H1 (cell line): ENCODE results near the gene FZD8. TPM values are rescaled to one million over a fixed set of nuclear protein-coding genes. Genes with fewer than 3 reads are reported as not detected.

ENCODE experiments used
- CTCF ChIA-PET: fragments of 300-600 bp; sonication (Branson Sonifier 250); formaldehyde crosslinking; loops from one replicate; lab custom pipeline; 2021; ENCODE audit not compliant: partially characterized antibody; lab: Charles Lee
- POLR2A ChIA-PET: fragments of 300-600 bp; sonication (Branson Sonifier 250); formaldehyde crosslinking; loops from one replicate; lab custom pipeline; 2021; ENCODE audit warnings: inconsistent platforms; ENCODE audit not compliant: partially characterized antibody; lab: Charles Lee
- DNase-seq, 2 experiments: peaks; one replicate each; pipeline versions ENCODE4 v3.0.0 to v3.0.0-alpha.2; 2010 to 2022; ENCODE audit warnings: low spot score in 2 of 2, low read depth in 1 of 2, mixed read lengths in 1 of 2
- FAIRE-seq: peaks from 2 replicates; lab custom pipeline; 2011; peaks lifted over from hg19 to GRCh38; lab: Jason Lieb, UNC
- H2AFZ ChIP-seq: 2 replicates; pipeline ENCODE4 v1.8.1; 2012; ENCODE audit warnings: low read length, inconsistent platforms
- H2AK5ac ChIP-seq: 2 replicates; pipeline ENCODE4 v1.6.1; 2013; ENCODE audit warnings: low read depth, low read length
- H2BK120ac ChIP-seq: replicated peaks from 2 replicates; pipeline ENCODE3; 2013; ENCODE audit warnings: low read depth, low read length, inconsistent platforms
- H2BK12ac ChIP-seq: 2 replicates; pipeline ENCODE4 v1.6.1; 2013; ENCODE audit warnings: low read depth, low read length
- H2BK15ac ChIP-seq: 2 replicates; pipeline ENCODE4 v1.6.1; 2013; ENCODE audit warnings: low read length
- H2BK20ac ChIP-seq: 2 replicates; pipeline ENCODE4 v1.6.1; 2013; ENCODE audit warnings: low read length
- H2BK5ac ChIP-seq: 2 replicates; pipeline ENCODE4 v1.6.1; 2013; ENCODE audit warnings: low read depth, low read length
- H3K14ac ChIP-seq: 2 replicates; pipeline ENCODE4 v1.6.1; 2013; ENCODE audit warnings: inconsistent platforms; ENCODE audit not compliant: insufficient read length
- H3K18ac ChIP-seq: 2 replicates; pipeline ENCODE4 v1.6.1; 2013; ENCODE audit warnings: low read length; ENCODE audit errors: extremely low read depth
- H3K23ac ChIP-seq: 2 replicates; pipeline ENCODE4 v1.6.1; 2013; ENCODE audit warnings: inconsistent platforms; ENCODE audit not compliant: insufficient read length
- H3K23me2 ChIP-seq: 2 replicates; pipeline ENCODE4 v1.6.1; 2013; ENCODE audit warnings: low read depth, low read length
- H3K27ac ChIP-seq: 2 replicates; pipeline ENCODE4 v1.6.1; 2011; ENCODE audit warnings: low read depth, low read length, inconsistent platforms
- H3K27me3 ChIP-seq, 4 experiments: replicated peaks in 1 of 4; 1 replicate in 1 of 4; 2 replicates in 3 of 4; pipeline versions ENCODE4 v1.6.1 to v1.8.1; 2011 to 2013; ENCODE audit warnings: low read length in 3 of 4, mild to moderate bottlenecking in 3 of 4, inconsistent platforms in 2 of 4, mixed read lengths in 2 of 4, moderate library complexity in 1 of 4; ENCODE audit not compliant: control insufficient read depth in 3 of 4, insufficient read depth in 3 of 4; ENCODE audit errors: extremely low read depth in 1 of 4
- H3K36me3 ChIP-seq, 4 experiments: 2 replicates each; pipeline versions ENCODE4 v1.6.1 to v1.8.1; 2011 to 2013; ENCODE audit warnings: mild to moderate bottlenecking in 4 of 4, low read length in 3 of 4, moderate library complexity in 2 of 4, control low read depth in 1 of 4, inconsistent platforms in 1 of 4; ENCODE audit not compliant: insufficient read depth in 4 of 4, control insufficient read depth in 2 of 4
- H3K4ac ChIP-seq: replicated peaks from 2 replicates; pipeline ENCODE3; 2013; ENCODE audit warnings: low read length, low read depth, mixed read lengths, inconsistent platforms; ENCODE audit not compliant: insufficient read length
- H3K4me1 ChIP-seq, 4 experiments: replicated peaks in 1 of 4; 1 replicate in 1 of 4; 2 replicates in 3 of 4; pipeline versions ENCODE4 v1.6.1 to v1.8.1; 2011 to 2013; ENCODE audit warnings: low read length in 3 of 4, inconsistent platforms in 2 of 4, mixed read lengths in 1 of 4; ENCODE audit not compliant: insufficient read depth in 4 of 4, control insufficient read depth in 3 of 4
- H3K4me2 ChIP-seq, 2 experiments: 2 replicates each; pipeline versions ENCODE4 v1.6.1 to v1.8.1; 2011 to 2013; ENCODE audit warnings: low read depth in 2 of 2, low read length in 2 of 2, control low read depth in 1 of 2, inconsistent platforms in 1 of 2, mild to moderate bottlenecking in 1 of 2; ENCODE audit not compliant: insufficient read depth in 1 of 2
- H3K4me3 ChIP-seq, 4 experiments: fragments of 200-600, 300-600 bp in 1 of 4; sonication (generic), shearing (Covaris generic), sonication (Bioruptor Twin) in 1 of 4; 2 replicates each; pipeline versions ENCODE4 v1.5.1 to v1.8.1; 2011 to 2016; ENCODE audit warnings: low read length in 4 of 4, low read depth in 3 of 4, control low read depth in 2 of 4, inconsistent platforms in 2 of 4, mild to moderate bottlenecking in 2 of 4, mixed read lengths in 1 of 4, moderate library complexity in 1 of 4; ENCODE audit not compliant: insufficient read depth in 2 of 4; ENCODE audit errors: extremely low read depth in 1 of 4
- H3K56ac ChIP-seq: replicated peaks from 2 replicates; pipeline ENCODE3; 2013; ENCODE audit warnings: low read depth, mild to moderate bottlenecking, mixed read lengths, low read length, inconsistent platforms; ENCODE audit not compliant: insufficient read length
- H3K79me1 ChIP-seq: 2 replicates; pipeline ENCODE4 v1.6.1; 2013; ENCODE audit warnings: low read depth, low read length, control low read depth
- H3K79me2 ChIP-seq, 2 experiments: 2 replicates each; pipeline versions ENCODE4 v1.6.1 to v1.8.1; 2012 to 2013; ENCODE audit warnings: low read length in 2 of 2, mild to moderate bottlenecking in 2 of 2, inconsistent platforms in 1 of 2; ENCODE audit not compliant: insufficient read depth in 2 of 2, control insufficient read depth in 1 of 2
- H3K9ac ChIP-seq, 4 experiments: replicated peaks in 1 of 4; 1 replicate in 1 of 4; 2 replicates in 3 of 4; pipeline versions ENCODE4 v1.6.1 to v1.8.1; 2011 to 2013; ENCODE audit warnings: low read depth in 3 of 4, low read length in 3 of 4, control low read depth in 2 of 4, mild to moderate bottlenecking in 2 of 4, moderate library complexity in 2 of 4, inconsistent platforms in 1 of 4; ENCODE audit errors: extremely low read depth in 1 of 4
- H3K9me3 ChIP-seq, 2 experiments: 2 replicates each; pipeline versions ENCODE4 v1.6.1 to v1.8.1; 2012 to 2013; ENCODE audit warnings: mild to moderate bottlenecking in 2 of 2, moderate library complexity in 2 of 2, control low read depth in 1 of 2, inconsistent platforms in 1 of 2, low read depth in 1 of 2, low read length in 1 of 2, mixed read lengths in 1 of 2; ENCODE audit not compliant: insufficient read depth in 2 of 2
- H4K20me1 ChIP-seq, 2 experiments: replicated peaks in 1 of 2; 2 replicates each; pipeline versions ENCODE3 to v1.8.1; 2011 to 2013; ENCODE audit warnings: inconsistent platforms in 2 of 2, low read length in 2 of 2, mild to moderate bottlenecking in 1 of 2; ENCODE audit not compliant: insufficient read depth in 2 of 2, control insufficient read depth in 1 of 2
- H4K5ac ChIP-seq: 2 replicates; pipeline ENCODE4 v1.6.1; 2013; ENCODE audit warnings: low read length, low read depth, mixed read lengths, inconsistent platforms; ENCODE audit not compliant: insufficient read length
- H4K8ac ChIP-seq: 2 replicates; pipeline ENCODE4 v1.8.0; 2013; ENCODE audit warnings: mild to moderate bottlenecking, moderate library complexity, low read length, inconsistent platforms; ENCODE audit not compliant: insufficient read depth; ENCODE audit errors: extremely low read depth
- H4K91ac ChIP-seq: replicated peaks from 2 replicates; pipeline ENCODE3; 2013; ENCODE audit warnings: low read length, mixed read lengths, inconsistent platforms; ENCODE audit not compliant: insufficient read length
- CTBP2 ChIP-seq: IDR thresholded peaks from 2 replicates; pipeline ENCODE4 v1.7.0; 2011; ENCODE audit warnings: borderline replicate concordance, mild to moderate bottlenecking, moderate library complexity, mixed read lengths, low read length; ENCODE audit not compliant: insufficient read depth, insufficient read length
- NRF1 ChIP-seq: IDR thresholded peaks from 2 replicates; pipeline ENCODE4 v1.6.1; 2011; ENCODE audit warnings: mild to moderate bottlenecking, low read depth, low read length, improper control_type of control experiment
- RFX5 ChIP-seq: IDR thresholded peaks from 2 replicates; pipeline ENCODE4 v1.6.1; 2011; ENCODE audit warnings: low read depth, low read length, improper control_type of control experiment, borderline replicate concordance
- SP2 ChIP-seq: IDR thresholded peaks from 2 replicates; pipeline ENCODE4 v1.6.1; 2012; ENCODE audit warnings: mild to moderate bottlenecking, low read length, inconsistent platforms
- SP4 ChIP-seq: IDR thresholded peaks from 2 replicates; pipeline ENCODE4 v1.6.1; 2012; ENCODE audit warnings: low read length, inconsistent platforms
- TCF12 ChIP-seq: IDR thresholded peaks from 2 replicates; pipeline ENCODE4 v1.6.1; 2011; ENCODE audit warnings: low read depth, mild to moderate bottlenecking, low read length
- YY1 ChIP-seq: IDR thresholded peaks from 2 replicates; pipeline ENCODE4 v1.6.1; 2011; ENCODE audit warnings: low read depth, mild to moderate bottlenecking, low read length
- WGBS, 2 experiments: shearing (Covaris generic) in 1 of 2; methylation state at CpG; one replicate each; pipeline versions ENCODE4 v1.1.6 to v1.1.7; 2013 to 2015; ENCODE audit warnings: low lambda C conversion rate in 2 of 2, mixed read lengths in 2 of 2, inconsistent platforms in 1 of 2, low coverage in 1 of 2, missing lambda C conversion rate in 1 of 2; ENCODE audit not compliant: insufficient replicate concordance in 2 of 2, insufficient coverage in 1 of 2, insufficient read length in 1 of 2; ENCODE audit errors: extremely low coverage in 1 of 2, missing lambda C conversion rate in 1 of 2; 5-methylcytosine and 5-hydroxymethylcytosine counted together
- polyA plus RNA-seq, 7 experiments: library from polyadenylated mRNA; depleted of rRNA in 3 of 7; stranded (reverse) in 5 of 7; unstranded in 2 of 7; fragments of >200 nt in 5 of 7; fragments of 200-250 nt in 2 of 7; gene quantifications; 1 replicate in 5 of 7; 2 replicates in 1 of 7; 4 replicates in 1 of 7; pipeline versions ENCODE4 v1.2.1 to v1.2.3, GENCODE V29; 2011 to 2013; ENCODE audit warnings: missing spikeins in 2 of 7, mixed read lengths in 2 of 7
- total RNA-seq: library from RNA; stranded (reverse); fragmentation: NEBNext Ultra II Directional; extraction: Animal tissue kit (Norgen Biotek cat#: 25700); gene quantifications from 2 replicates; pipeline ENCODE4 v1.2.1, GENCODE V29; 2021

Gene FZD8
- total and polyA plus RNA-seq, 2 of the 8 experiments (the other 6 are each of a cell fraction or from before 2014, with no cell fraction given) = 4.8 to 7.1 TPM

DNA sequence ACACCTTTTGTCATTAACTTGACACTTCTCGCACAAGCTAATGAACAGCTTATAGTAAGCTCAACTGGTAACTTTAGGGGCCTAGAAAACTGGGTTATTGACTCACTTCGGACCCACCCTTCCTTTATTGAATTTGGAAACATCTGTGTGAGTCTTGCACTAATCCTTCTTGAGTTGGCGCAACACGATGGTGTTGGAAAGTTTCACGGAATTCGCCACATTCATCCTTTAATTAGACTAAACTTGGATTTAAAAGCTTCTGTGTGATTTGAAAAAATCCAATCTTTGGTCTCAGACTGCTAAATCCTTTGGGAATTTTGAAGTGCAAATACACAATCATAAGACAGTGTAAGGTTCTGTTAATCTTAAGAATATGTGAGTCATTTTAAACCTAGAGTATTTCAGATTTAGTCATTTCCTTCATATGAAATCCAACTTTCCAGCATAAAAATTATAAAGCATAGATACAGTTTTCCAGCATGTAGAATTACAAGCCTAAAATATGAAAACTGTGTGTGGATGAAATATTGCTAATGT lies 15.1 kb downstream of the FZD8 start:
- Histone ChIP-seq H3K9me3 (no peaks in the 10 kb centered on the region), H2BK15ac (no peak overlapping the region), H2BK5ac (no peak overlapping the region), H3K23ac (no peak overlapping the region), H4K8ac (no peak overlapping the region), H2BK120ac (no peak overlapping the region), H2BK12ac (no peak overlapping the region), H3K4me2 (no peak overlapping the region), H3K56ac (no peak overlapping the region), H2AK5ac (no peak overlapping the region), H2BK20ac (no peak overlapping the region), H3K4me3 (no peak overlapping the region), H3K4ac (no peak overlapping the region), H3K18ac (no peak overlapping the region), H3K79me1 (no peaks in the 10 kb centered on the region), H3K27ac (no peak overlapping the region), H3K9ac (no peak overlapping the region), H3K27me3 (no peaks in the 10 kb centered on the region), H4K5ac (no peak overlapping the region), H2AFZ (no peak overlapping the region), H3K23me2 (no peaks in the 10 kb centered on the region; the same call in 1 of the 2 replicates), H3K4me1 (no peaks in the 10 kb centered on the region), H4K91ac (no peak overlapping the region), H3K14ac (no peak overlapping the region), H3K36me3 (no peaks in the 10 kb centered on the region), H4K20me1 (no peaks in the 10 kb centered on the region), H3K79me2 (no peaks in the 10 kb centered on the region)
- ChIA-PET POLR2A (no interaction called here), CTCF (interaction anchor here (0.6 to 2.6 kb wide), 2 partner anchors 8 to 277 kb away, joined by 3 to 9 read pairs; no protein-coding TSS in a partner anchor)
- no peak for TF ChIP-seq TCF12
- TF ChIP-seq SP4 = no peak
- no peak for TF ChIP-seq RFX5
- no peak for TF ChIP-seq NRF1
- no peak for TF ChIP-seq SP2
- no peak for TF ChIP-seq CTBP2
- no peak for TF ChIP-seq YY1
- no peak for FAIRE-seq
- 96% methylated on average over 6 of the region's 6 CpGs; no CpG with 5 or more reads in 1 of the 2 experiments for WGBS, 2 experiments
- no peak for DNase-seq
